Measurements from ENCODE around the gene PIGL.
"Not testable (repeated sequence)": the region's sequence is repeated elsewhere in the genome, so short reads cannot be mapped to it uniquely, and the experiment has no call there.

PIGL gene

DNA sequence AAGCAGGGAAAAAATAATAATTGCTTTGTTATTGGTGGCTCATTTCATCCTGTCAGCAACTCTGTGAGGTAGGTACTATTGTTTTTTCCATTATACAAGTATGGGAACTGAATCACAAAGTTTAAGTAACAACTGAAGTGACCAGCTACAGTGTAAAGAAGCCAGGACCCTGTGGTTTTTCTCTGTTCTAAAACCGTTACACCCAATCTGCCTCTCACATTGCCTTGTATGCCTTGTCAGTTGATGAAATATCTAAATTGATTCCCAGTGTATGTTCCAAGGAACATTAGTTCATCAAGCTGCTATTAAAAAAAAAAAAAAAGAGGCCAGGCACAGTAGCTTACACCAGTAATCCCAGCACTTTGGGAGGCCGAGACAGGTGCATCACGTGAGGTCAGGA lies 5.4 kb downstream of the PIGL start:
- no peak for DNase-seq

DNA sequence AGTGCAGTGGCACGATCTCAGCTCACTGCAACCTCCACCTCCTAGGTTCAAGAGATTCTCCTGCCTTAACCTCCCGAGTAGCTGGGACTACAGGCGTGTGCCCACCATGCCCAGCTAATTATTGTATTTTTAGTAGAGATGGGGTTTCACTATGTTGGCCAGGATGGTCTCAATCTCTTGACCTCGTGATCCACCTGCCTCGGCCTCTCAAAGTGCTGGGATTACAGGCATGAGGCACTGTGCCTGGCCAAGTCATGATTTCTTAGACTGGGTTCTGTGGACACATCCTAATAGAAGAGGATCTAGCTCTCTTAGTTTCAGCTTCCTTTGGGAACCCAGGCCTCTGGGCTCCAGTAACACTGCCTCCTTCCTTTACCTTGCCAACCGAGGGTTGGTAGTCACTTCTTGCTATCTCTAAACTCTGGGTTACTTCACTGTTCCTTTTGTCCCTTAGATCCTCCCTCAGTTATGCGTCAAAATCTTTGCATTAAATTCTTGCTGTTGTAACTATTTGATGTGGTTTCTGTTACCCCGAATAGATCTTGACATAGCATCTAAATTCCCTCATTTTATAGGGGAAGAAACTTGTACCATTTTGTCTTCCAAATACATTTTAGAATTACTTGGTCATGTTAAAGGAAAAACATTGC lies 13.0 kb downstream of the PIGL start:
- DNase-seq = not testable (repeated sequence)

DNA sequence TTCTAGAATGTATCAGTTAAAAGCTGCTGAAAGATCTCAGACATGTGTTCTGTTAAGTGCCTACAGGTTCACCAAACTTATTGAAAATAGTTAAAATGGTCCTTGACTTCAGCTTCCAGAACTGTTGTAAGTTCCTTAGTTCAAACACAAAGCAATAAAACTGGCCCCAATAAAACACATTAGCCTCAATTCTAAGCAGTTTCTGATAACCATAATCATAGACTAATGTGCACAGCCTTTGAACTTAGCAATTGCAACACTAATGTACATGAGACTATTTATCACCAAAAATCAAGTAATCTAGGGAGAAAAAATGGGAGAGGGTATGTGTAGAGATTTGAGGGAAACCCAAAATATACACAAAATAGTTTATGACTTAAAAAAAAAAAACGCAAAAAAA lies 15.4 kb downstream of the PIGL start:
- DNase-seq = no peak

DNA sequence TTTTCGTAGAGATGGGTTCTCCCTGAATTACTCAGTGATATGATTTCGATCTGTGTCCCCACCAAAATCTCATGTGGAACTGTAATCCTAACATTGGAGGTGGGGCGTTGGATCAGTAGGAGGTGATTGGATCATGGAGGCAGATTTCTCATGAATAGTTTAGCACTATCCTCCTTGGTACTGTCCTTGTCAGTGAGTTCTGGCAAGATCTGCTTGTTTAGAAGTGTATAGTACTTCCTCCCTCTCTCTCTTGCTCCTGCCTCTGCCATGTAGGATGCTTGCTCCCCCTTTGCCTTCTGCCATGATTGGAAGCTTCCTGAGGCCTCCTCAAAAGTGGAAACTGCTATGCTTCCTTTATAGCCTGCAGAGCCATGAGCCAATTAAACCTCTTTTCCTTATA lies 22.9 kb downstream of the PIGL start:
- no peak for DNase-seq

DNA sequence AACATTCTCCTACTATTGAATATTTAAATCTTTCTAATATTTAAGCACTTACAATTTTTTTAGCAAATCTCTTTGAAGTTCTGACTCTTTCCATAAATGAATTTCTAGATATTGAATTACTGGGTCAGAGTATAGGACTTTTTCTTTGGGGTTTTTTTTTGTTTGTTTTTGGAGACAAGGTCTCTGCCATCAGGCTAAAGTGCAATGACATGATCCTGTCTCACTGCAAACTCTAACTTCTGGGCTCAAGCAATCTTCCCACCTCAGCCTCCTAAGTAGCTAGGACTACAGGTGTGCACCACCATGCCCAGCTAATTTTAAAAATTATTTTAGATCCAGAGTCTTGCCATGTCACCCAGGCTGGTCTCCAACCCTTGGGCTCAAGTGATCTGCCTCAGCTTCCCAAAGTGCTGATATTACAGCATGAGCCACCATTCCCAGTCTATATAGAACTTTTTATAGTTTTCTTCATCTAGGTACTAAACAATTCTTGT lies 24.9 kb downstream of the PIGL start:
- DNase-seq = no peak

DNA sequence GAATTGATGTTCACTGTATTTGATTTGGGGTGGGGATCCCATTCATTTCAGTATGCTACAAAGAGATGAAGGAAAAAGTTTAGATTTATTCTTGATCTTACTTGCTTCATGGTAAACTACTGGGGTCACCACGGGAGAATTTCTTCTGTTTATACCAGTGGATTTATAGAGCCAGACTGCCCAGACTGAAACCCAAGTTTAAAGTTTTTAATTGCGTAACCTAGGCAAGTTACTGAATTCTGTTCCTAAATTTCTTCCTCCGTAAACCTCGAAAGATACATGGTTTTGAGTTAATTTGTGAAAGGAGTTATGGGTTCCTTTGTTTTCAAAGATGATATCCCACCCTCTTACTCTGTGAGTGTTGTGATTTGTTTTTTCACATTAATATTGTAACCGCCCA lies 26.4 kb downstream of the PIGL start:
- DNase-seq = no peak

DNA sequence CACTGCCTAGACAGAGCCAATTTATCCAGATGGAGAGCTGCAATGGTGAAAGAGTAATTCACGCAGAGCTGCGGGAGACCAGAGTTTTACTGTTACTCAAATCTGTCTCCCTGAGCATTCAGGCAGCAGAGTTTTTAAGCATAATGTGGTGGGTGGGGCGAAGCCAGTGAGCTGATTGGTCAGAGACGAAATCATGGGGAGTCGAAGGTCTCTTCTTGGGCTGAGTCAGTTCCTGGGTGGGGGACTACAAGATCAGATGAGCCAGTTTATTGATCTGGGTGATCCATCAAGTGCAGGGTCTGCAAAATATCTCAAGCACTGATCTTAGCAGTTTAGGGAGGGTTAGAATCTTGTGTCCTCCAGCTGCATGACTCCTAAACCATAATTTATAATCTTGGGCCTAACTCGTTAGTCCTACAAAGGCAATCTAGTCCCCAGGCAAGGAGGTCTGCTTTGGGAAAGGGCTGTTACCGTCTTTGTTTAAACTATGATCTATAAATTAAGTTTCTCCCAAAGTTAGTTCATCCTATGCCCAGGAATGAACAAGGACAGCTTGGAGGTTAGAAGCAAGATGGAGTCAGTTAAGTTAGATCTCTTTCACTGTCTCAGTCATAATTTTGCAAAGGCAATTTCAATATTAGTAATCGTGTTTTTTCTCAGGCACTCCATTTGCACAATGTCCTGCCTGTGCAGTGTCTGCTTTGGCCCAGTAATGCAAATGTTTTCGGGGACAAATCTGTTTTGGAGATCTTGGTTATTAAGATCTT lies 27.0 kb downstream of the PIGL start:
- DNase-seq = no peak

DNA sequence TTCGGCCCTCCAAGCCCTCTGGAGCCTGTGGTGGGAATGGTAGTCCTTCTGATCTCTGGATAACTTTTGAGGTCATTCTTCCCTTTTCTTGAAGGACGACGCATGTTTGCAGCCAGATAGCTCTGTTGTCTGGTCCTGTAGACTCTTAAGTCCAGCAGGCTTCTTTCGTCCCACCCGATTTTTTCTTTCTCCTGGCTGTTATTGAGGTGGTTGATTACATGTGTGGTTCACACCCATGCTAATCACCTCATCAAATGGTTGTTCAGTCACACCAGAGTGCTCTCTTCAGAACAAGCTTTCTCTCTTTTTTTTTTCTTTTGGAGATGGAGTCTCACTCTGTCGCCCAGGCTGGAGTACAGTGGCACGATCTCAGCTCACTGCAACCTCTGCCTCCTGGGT lies 30.6 kb downstream of the PIGL start:
- no peak for DNase-seq

DNA sequence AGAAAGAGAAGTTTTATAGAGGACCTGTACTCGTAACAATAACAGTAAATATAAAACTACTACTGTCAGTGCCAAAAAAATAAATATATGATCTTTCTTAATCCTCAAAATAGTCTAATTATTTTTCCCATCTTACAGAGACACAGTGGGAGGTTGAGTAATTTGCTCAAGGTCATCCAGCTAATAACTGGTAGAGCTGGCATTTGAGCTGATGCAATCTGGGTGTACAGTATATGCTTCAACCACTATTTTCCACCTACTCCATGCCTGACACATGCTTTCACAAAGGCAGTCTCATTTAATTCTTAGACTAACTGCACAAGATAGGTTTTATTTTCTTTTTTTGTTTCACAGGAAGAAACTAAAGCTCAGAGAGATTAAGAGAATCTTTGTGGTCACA lies 33.6 kb downstream of the PIGL start:
- no peak for DNase-seq

DNA sequence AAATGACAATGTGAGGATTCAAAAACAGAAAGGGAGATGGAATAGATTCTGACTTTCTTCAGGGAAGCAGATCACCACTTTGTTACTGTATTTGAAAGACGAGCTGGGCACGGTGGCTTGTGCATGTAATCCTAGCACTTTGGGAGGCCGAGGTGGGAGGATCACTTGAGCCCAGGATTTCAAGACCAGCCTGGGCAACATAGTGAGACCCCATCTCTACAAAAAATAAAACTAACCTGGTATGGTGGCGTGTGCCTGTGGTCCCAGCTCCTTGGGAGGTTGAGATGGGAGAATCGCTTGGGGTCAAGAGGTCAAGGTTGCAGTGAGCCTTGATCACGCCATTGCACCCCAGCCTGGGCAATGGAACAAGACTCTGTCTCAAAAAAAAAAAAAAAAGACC lies 34.0 kb downstream of the PIGL start:
- DNase-seq = no peak

DNA sequence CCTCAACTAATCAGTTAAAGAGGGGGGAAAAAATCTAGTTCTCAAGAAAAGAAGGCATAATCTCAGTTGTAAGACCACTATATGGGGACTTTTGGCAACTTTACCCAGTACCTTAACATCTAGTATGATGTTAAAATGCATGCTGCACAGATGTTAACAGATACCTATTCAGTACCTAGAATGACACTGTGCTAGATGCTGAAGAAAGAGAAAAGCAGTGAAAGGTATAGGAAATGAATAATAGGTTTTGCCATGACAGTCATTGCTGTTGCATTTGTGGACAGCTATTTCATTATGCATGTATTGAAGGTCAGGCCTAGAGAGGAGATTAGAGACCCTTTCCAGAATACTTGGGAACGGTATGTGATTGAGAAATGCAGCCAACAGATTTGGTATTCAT lies 34.5 kb downstream of the PIGL start:
- no peak for DNase-seq

DNA sequence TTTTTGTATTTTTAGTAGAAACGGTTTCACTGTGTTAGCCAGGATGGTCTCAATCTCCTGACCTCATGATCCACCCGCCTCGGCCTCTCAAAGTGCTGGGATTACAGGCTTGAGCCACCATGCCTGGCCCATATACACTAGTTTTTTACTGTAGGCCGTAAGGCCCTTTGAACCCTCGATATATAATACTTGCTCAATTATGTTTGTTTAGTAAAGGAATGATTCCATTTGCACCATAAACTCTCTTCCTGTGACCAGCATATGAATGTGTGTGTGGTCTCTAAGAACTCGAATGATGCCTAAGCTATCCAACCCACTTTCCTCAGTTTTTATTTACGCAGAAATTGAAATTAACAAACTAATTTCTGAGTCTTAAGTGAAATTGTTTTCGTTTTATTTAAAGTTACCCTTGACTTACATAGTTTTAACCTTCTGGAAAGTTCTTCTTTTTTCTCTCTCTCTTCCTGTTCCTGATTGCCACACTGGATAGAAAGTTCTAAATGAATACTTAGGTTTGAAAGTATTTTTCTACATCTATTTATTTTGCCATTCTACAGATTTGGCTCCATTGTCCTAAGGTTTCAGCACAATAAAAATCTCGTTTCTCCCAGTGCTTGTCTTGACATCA lies 37.9 kb downstream of the PIGL start:
- DNase-seq = no peak

DNA sequence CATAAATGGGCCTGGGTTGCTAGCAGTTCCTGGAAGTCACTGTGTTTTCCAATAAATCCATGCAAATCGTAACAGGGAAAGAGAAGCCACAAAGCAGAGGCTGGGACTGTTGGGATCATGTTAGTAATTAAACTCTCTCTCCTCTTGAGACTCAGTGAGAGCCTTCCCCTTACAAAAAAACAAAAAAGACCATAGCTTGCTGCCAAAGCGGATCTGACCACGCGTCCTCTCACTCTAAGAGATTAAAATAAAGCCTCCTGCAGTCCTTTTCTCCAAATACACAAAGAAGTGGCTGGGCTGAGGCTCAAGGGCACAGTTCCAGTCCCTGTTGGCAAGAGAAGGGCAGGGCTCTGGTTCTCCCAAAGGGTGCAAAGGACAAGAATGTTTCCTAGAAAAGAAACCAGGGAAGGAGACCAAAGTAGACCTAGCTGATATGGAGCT lies 38.5 kb downstream of the PIGL start:
- no peak for DNase-seq

DNA sequence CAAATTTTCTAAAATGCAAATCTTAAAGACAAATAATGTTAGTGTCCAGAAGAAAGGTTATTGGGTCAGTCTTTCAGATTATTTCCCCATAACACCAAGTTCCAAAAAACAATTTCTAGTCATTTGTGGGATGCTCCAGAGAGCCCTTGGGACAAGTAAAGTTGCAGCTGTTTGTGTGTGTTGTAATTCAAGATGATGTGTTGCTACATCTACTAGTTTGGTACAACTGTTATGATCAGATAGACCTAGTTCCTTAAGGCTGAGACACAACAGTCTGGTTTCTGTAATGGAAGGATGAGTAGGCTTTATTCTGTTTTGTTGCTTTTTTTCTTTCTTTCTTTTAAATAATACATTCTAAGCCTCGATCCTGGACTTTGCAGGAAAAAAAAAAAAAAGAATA lies 41.9 kb downstream of the PIGL start:
- no peak for DNase-seq

DNA sequence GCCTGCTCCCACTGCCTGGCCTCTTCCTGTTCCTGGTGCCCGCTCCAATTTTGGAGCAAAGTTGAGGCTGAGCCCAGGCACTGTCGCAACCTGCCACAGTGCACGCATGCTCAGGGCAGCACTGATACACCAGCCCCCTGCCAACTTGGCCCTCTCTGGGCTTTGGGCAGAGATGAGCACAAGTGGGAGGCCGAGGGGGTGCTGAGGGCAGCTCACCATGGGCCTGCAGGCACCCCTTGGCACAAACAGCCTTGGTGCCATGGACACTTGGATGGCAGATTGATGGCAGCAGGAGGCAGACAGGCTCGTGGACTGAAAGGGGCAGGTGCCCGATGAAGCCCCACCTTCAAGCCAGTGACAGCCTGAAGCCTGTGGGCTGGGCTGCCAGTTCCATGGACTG lies 42.9 kb downstream of the PIGL start:
- DNase-seq = no peak

DNA sequence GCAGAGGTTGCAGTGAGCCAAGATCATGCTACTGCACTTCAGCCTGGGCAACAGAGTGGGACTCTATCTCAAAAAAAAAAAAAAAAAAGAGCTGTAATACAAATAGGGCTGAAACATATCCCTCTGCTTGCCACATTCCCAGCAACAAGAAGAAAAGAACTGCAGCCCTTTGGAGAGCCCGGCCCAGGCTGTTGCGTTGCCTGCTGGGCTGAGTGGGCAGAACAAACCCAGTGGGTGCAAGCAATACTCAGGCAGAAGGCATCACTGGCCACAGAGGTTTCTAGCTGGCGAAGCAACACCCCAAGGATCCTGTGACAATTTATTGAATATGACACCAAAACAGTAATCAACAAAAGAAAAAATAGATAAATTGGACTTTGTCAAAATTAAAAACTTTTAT lies 44.0 kb downstream of the PIGL start:
- no peak for DNase-seq

DNA sequence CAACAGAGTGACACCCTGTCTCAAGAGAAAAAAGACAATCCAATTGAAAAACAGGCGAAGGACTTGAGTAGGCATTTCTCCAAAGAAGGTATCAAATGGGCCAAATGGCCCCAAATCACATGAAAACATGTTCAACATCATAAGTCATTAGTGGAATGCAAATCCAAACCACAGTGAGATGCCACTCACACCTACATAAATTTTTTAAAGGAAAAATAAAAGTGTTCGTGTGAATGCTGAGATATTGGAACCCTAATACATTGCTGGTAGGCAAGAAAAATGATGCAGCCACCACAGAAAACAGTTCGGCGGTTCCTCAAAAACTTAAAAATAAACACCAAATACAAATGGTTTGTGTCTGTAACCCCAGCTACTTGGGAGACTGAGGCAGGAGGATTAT lies 45.2 kb downstream of the PIGL start:
- no peak for DNase-seq

DNA sequence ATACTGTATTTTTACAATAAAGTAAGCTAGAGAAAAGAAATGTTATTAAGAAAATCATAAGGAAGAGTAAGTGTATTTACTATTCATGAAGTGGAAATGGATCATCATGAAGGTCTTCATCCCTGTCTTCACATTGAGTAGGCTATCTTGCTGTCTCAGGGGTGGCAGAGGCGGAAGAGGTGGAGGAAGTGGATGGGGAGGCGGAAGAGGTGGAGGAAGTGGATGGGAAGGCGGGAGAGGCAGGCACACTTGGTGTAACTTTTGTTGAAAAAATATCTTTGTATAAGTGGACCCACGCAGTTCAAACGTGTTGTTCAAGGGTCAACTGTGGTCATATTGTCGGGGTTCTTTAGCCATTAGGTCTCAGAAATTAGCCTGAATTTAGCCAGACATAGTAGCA lies 50.2 kb downstream of the PIGL start:
- DNase-seq = no peak

DNA sequence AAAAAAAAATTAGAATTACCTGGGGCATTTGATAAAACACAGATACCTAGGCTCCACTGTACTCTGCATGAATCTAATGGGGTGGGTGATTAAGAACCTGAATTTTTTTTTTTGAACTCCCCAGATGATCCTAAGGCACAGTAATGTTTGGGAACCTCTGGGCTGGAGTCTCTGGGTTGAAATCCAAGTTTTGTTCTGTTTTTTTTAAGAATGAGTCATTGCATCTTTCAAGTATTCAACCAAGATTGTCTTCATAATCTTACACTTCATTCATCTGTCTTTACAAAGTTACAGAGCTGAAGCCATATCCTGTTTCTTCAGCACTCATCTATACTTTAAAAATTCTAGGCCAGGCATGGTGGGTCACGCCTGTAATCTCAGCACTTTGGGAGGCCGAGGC lies 52.6 kb downstream of the PIGL start:
- no peak for DNase-seq

DNA sequence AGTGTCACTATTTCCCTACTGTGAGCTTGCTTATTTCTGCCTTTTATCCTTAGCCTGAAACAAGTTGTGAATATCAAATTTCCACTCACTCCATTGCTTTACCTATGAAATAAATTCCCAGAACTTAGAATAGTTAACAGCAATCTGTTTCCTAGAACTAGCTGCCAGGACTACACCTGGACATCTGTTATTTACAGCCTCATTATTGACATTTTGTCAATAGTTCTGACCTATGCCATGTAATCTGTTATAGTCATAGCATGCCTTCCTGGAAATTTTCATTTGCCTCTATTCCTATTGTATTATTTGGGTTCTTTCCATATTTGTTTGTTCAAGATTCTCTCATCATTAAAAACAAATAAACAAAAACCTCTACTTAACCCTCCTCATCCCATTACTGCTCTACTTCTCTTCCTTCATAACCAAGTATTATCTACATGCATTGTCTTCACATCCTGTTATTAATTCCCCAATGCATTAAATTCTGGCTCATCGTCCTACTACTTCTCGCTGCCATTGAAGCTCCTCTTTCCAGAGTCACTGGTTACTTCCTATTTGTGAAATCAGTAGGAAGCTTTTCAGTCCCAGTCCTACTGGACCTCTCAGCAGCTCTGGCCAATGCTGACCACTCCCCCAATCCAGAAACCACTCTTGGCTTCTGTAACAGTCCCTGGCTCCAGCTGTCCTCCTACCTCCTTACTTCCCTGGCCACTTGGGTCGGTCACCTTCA lies 55.3 kb downstream of the PIGL start:
- no peak for DNase-seq

DNA sequence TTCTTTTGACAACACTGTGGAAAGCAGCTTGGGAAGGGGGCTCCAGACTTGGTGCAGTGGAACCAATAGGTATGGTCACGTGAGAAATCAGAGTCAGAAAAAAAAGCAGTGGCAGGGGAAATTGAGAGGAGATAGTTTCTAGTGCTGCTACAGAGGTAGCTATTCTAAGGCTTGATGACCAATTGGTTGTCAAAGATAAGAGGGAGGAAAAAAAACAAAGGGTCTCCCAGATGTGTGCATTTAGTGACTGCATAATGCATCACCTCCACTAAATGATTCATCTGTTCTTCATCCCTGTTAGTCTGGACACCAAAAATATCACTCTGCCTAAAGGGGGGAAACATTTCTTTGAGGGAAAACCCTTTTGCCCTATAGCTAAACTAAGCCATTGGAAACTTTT lies 56.5 kb downstream of the PIGL start:
- no peak for DNase-seq

DNA sequence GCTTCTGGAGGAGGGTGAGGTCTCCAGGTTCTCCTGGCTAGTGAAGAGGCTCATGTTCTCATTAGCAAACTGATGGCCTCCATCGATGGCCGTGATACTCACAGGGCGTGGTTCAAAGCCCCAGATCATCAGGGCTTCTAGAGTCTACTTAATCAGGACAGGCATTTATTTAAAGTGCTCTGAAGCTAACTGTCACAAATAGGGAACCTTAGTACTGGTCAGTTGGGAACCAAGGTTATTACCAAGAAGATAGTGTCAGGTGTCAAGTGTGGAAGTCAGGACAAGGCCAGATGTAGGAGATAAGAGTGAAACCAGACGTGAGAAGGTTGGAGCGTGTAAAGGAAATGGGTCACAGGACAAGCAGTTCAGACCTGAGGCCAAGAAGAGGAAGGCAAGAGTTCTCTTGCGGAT lies 56.9 kb downstream of the PIGL start:
- no peak for DNase-seq

DNA sequence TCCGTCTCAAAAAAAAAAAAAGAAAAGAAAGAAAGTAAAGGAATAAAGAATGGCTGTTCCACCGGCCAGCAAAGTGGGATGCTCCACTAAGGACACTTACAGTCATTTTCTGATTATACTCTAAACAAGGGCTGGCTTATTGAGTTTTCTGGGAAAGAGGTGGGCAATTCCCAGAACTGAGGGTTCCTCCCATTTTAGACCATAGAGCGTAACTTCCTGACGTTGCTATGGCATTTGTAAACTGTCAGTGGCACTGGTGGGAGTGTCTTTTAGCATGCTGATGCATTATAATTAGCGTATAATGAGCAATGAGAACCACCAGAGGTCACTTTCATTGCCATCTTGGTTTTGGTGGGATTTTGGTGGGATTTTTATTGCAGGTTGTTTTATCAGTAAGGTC lies 58.0 kb downstream of the PIGL start:
- DNase-seq = no peak

DNA sequence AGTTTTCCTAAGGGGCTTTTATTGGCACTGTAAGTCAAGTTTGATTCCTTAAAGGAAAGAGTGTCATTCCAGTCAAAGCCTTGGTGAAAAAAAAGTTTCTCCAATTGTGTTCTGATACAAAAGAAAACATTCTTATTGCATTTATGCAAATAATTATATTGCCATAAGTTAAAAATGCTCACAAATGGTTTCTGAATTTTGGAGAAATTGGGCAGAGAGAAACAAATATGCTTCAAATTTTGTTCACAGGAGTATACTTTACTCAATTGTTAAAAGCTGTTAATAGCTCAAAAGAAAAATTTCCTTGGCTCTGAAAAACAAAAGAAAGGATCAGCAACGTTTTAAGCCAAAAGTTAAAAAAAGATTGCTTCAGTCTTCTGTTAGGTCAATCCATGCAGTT lies 60.2 kb downstream of the PIGL start:
- no peak for DNase-seq
